Smooth muscle cell (in vitro differentiated cells): ENCODE data around the gene FBXW5. TPM values are rescaled to one million over a fixed set of nuclear protein-coding genes. Genes with fewer than 3 reads are reported as not detected.

Experiments
- DNase-seq: peaks from one replicate; lab custom pipeline; 2025; ENCODE audit not compliant: unreplicated experiment; lab: John Stamatoyannopoulos, UW
- H2AFZ ChIP-seq: fragments of 200-600 bp; sonication (generic); 2 replicates; pipeline ENCODE4 v1.6.0; 2016; ENCODE audit warnings: antibody characterized with exemption, low read depth, mild to moderate bottlenecking
- H3F3A ChIP-seq: fragments of 200-600 bp; sonication (generic); 2 replicates; pipeline ENCODE4 v1.6.0; 2017; ENCODE audit warnings: antibody characterized with exemption, low read depth
- H3K27ac ChIP-seq: fragments of 200-600 bp; sonication (generic); 2 replicates; pipeline ENCODE4 v1.5.1; 2016; ENCODE audit warnings: low read depth, mild to moderate bottlenecking
- H3K27me3 ChIP-seq: fragments of 200-600 bp; sonication (generic); 2 replicates; pipeline ENCODE4 v1.6.1; 2016; ENCODE audit warnings: low read depth, mild to moderate bottlenecking
- H3K36me3 ChIP-seq: fragments of 200-600 bp; sonication (generic); 2 replicates; pipeline ENCODE4 v1.5.1; 2016; ENCODE audit warnings: low read depth
- H3K4me1 ChIP-seq: fragments of 200-600 bp; sonication (generic); 2 replicates; pipeline ENCODE4 v1.5.1; 2016; ENCODE audit warnings: low read depth
- H3K4me2 ChIP-seq: fragments of 200-600 bp; sonication (generic); 2 replicates; pipeline ENCODE4 v1.6.0; 2016; ENCODE audit warnings: mild to moderate bottlenecking
- H3K4me3 ChIP-seq: fragments of 200-600 bp; sonication (generic); 2 replicates; pipeline ENCODE4 v1.5.1; 2016; ENCODE audit warnings: mild to moderate bottlenecking
- H3K79me2 ChIP-seq: fragments of 200-600 bp; sonication (generic); 2 replicates; pipeline ENCODE4 v1.6.0; 2016; ENCODE audit warnings: low read depth, mild to moderate bottlenecking
- H3K9ac ChIP-seq: fragments of 200-600 bp; sonication (generic); 2 replicates; pipeline ENCODE4 v1.6.0; 2016; ENCODE audit warnings: low read depth
- H3K9me3 ChIP-seq: fragments of 200-600 bp; sonication (generic); replicated peaks from 2 replicates; pipeline ENCODE4 v1.5.1; 2016; ENCODE audit warnings: low read depth
- H4K20me1 ChIP-seq: fragments of 200-600 bp; sonication (generic); 2 replicates; pipeline ENCODE4 v1.6.0; 2016; ENCODE audit warnings: low read depth
- WGBS: methylation state at CpG from one replicate; pipeline ENCODE4 v1.1.7; 2016; ENCODE audit warnings: low lambda C conversion rate; 5-methylcytosine and 5-hydroxymethylcytosine counted together
- polyA plus RNA-seq: library from polyadenylated mRNA; unstranded; fragments of >200 nt; fragmentation: Nextera tagmentation; extraction: Ambion mirVana; gene quantifications from 2 replicates; pipeline ENCODE4 v1.2.1, GENCODE V29; 2016
- total RNA-seq: library from RNA; depleted of rRNA; stranded (reverse); fragments of >200 nt; gene quantifications from 2 replicates; pipeline ENCODE4 v1.2.3, GENCODE V29; 2014
- TF ChIP-seq, protein P1 (sequence below): fragments of 200-600 bp; sonication (generic); IDR thresholded peaks from 2 replicates; pipeline ENCODE4 v1.5.1; 2017; ENCODE audit warnings: borderline replicate concordance, mild to moderate bottlenecking, antibody characterized with exemption; ENCODE audit not compliant: insufficient read depth, poor library complexity, severe bottlenecking

Gene FBXW5
- total and polyA plus RNA-seq, 2 experiments from 2014 or later = 70.5 to 105 TPM

DNA sequence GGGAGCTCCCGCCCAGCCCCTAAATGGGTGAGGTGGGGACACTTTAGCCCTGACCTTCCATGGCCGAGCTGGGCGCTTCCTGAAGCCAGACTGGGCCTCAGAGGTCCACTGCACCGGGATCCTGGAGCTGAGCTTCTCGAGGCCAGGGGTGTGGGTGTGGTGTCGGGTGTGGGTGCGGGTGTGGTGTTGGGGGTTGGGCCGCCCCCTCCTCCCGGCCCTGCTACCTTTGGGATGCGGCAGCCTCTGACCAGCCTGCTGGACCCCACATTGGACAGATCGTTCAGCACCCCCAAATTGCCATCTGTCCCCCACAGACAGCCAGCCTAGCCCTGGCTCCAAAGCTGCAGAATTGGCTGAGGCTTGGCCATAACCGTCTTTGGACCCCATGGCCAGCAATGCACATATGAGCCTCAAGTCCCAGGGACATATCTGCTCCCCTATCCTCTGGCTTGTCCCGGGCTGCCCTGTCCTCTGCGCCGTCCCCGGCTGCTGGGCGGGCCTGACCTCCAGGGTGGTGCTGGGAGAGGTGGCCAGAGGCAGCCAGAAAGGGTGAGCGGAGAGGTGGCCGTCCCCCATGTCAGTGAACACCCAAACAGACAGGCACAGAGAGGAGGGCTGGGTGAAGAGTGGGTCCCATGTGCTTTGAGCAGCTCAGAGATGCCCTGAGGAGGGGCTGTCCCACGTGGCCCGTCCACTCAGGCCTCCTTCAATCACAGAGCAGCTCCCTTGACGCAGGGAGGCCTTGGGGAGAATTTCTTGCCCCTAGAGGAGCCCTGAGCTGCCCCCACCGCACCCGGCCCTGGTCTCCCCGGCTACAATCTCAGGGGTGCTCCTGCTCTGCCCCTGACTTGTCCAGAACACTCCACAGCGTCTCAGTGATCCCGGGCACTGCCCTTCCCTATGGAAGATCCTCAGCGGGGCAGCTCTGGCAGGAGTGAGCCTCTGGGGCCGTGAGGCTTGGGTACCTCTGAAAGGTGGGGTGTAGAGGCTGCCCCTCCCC, 29.4 kb upstream of the FBXW5 start:
- H3F3A ChIP-seq = no peaks in the 10 kb centered on the region
- H3K79me2 ChIP-seq = no peaks in the 10 kb centered on the region
- no peak overlapping the region for H3K4me3 ChIP-seq
- no peaks in the 10 kb centered on the region for H3K9me3 ChIP-seq
- 94% methylated on average over 28 of the region's 29 CpGs for WGBS
- H3K27ac ChIP-seq = no peak overlapping the region
- H4K20me1 ChIP-seq = peaks cover under 1% of the 10 kb centered on the region
- no peaks in the 10 kb centered on the region for H3K27me3 ChIP-seq
- TF ChIP-seq, protein P1, sequence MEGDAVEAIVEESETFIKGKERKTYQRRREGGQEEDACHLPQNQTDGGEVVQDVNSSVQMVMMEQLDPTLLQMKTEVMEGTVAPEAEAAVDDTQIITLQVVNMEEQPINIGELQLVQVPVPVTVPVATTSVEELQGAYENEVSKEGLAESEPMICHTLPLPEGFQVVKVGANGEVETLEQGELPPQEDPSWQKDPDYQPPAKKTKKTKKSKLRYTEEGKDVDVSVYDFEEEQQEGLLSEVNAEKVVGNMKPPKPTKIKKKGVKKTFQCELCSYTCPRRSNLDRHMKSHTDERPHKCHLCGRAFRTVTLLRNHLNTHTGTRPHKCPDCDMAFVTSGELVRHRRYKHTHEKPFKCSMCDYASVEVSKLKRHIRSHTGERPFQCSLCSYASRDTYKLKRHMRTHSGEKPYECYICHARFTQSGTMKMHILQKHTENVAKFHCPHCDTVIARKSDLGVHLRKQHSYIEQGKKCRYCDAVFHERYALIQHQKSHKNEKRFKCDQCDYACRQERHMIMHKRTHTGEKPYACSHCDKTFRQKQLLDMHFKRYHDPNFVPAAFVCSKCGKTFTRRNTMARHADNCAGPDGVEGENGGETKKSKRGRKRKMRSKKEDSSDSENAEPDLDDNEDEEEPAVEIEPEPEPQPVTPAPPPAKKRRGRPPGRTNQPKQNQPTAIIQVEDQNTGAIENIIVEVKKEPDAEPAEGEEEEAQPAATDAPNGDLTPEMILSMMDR = no peak
- DNase-seq = no peak
- H3K9ac ChIP-seq = no peak overlapping the region
- H3K4me1 ChIP-seq = peaks cover 4% of the 10 kb centered on the region
- no peak overlapping the region for H2AFZ ChIP-seq
- no peak overlapping the region for H3K4me2 ChIP-seq
- no peaks in the 10 kb centered on the region for H3K36me3 ChIP-seq

DNA sequence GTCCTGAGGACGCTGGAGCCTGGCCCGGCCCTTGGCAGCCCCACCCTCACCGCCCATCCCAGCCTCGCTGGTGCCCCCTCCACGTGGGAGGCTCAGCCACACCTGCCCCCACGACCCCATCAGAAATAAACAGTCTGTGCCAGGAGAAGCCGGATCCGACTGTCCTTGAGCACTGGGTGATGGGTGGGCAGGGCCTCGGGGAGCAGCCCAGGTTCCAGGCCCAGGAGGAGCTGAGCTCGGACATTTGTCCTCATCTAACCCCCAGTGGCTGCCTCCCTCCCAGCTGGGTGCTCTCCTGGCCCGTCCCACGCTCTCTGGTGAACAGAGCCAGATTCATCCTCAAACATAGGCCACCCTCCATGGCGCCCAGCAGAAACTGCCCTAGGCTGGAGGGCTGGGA, 28.2 kb upstream of the FBXW5 start:
- Histone ChIP-seq H3K36me3 (no peaks in the 10 kb centered on the region), H3K79me2 (no peaks in the 10 kb centered on the region), H3K27ac (no peak overlapping the region), H2AFZ (no peak overlapping the region), H3F3A (no peaks in the 10 kb centered on the region), H3K27me3 (no peaks in the 10 kb centered on the region), H3K4me3 (no peak overlapping the region), H3K9ac (no peak overlapping the region), H3K9me3 (no peaks in the 10 kb centered on the region), H3K4me1 (peaks cover 4% of the 10 kb centered on the region), H4K20me1 (no peaks in the 10 kb centered on the region), H3K4me2 (no peak overlapping the region)
- DNase-seq = no peak
- TF ChIP-seq, protein P1 = no peak
- WGBS = 74% methylated on average over 13 of the region's 13 CpGs

DNA sequence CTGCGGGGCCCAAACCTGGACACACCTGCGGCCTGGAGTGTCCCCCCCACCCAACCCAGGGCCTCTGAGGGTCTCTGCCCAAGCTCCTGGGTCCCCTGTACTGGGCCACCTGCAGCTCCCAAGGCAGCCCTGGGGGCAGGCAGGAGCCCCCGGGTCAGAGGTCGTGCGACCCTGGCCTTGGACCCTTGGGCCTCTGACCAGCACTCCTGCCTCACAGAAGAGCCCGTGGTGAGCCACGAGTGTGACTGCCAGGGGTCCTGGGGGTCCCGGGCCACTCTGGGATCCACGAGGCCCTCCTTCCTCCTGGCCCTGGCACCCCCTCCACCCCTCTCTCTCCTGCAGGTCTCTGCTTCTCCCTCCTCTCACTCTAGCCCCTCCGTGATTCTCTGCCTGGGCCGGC, 27.8 kb upstream of the FBXW5 start:
- TF ChIP-seq, protein P1 = no peak
- Histone ChIP-seq H3F3A (no peaks in the 10 kb centered on the region), H3K4me2 (no peak overlapping the region), H3K36me3 (no peaks in the 10 kb centered on the region), H3K27me3 (no peaks in the 10 kb centered on the region), H3K79me2 (no peaks in the 10 kb centered on the region), H3K9me3 (no peaks in the 10 kb centered on the region), H3K27ac (no peak overlapping the region), H3K4me3 (no peak overlapping the region), H4K20me1 (no peaks in the 10 kb centered on the region), H3K9ac (no peak overlapping the region), H2AFZ (no peak overlapping the region), H3K4me1 (peaks cover 2% of the 10 kb centered on the region)
- DNase-seq = no peak
- 91% methylated on average over 11 of the region's 11 CpGs for WGBS
